Motor neuron (in vitro differentiated cells): ENCODE results near the gene PROM1. TPM values are rescaled to one million over a fixed set of nuclear protein-coding genes. Genes with fewer than 3 reads are reported as not detected.

ENCODE experiments used
- ATAC-seq, 8 experiments: fragments of 200-7000 bp; cut with Tn5 transposase; replicated peaks in 6 of 8; 2 replicates each; pipeline ENCODE4 v1.8.0; 2021; ENCODE audit warnings: mild to moderate bottlenecking in 8 of 8, moderate library complexity in 8 of 8
- H3K27ac ChIP-seq, 2 donors: fragments of 250-450 bp; sonication (Bioruptor Pico); 2 replicates each; pipeline ENCODE4 v1.9.0; 2021; ENCODE audit warnings: antibody characterized with exemption in 2 of 2, mild to moderate bottlenecking in 2 of 2, moderate library complexity in 1 of 2
- H3K4me1 ChIP-seq, 2 donors: fragments of 250-450 bp; sonication (Bioruptor Pico); replicated peaks in 1 of 2; 2 replicates each; pipeline ENCODE4 v1.6.1; 2021; ENCODE audit warnings: antibody characterized with exemption in 2 of 2, mild to moderate bottlenecking in 2 of 2, moderate library complexity in 1 of 2
- H3K4me3 ChIP-seq, 5 donors: fragments of 250-450 bp; sonication (Bioruptor Pico); 2 replicates each; pipeline ENCODE4 v1.9.0; 2021; ENCODE audit warnings: antibody characterized with exemption in 5 of 5, mild to moderate bottlenecking in 5 of 5, moderate library complexity in 4 of 5
- WGBS, 10 experiments: fragments of 450-650 bp; shearing (Covaris generic); methylation state at CpG; one replicate each; pipeline ENCODE4 v1.0.0; 2022; 5-methylcytosine and 5-hydroxymethylcytosine counted together
- in situ Hi-C, 9 experiments: fragments of 400-800 bp; cut with MboI; loops; one replicate each; pipeline ENCODE4 v1.15.0; 2021; ENCODE audit warnings: low sequenced_read_pairs in 9 of 9, low pct_unique_long_range_greater_than_20kb in 2 of 9; ENCODE audit not compliant: unreplicated experiment in 9 of 9
- total RNA-seq, 8 experiments: library from RNA; unstranded; fragments of 300-600 nt; gene quantifications; 2 replicates each; pipeline versions ENCODE4 v1.2.3 to v1.2.4, GENCODE V29; 2022

PROM1 gene
- total RNA-seq, 8 experiments from 2014 or later = 1.8 to 45.1 (median 10.1) TPM; not detected in 1

DNA sequence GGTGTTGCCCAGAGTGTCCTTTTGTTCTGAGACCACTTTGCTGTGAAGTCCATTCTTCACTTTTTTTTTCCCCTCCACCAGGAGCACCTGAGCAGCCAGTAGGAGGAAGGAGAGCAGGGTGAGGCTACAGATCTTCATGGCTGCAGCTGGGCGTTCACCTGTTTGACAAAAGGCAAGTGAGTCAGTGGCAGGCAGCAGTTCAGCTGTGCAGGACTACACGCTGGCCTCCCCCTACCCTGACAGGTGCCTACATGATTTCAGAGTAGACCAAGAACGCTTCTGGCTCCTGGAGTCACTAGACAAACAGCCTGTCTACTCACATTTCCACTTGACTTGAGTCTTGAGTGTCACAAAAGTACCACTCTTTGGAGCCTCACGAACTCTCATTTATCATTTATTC lies 147.3 kb downstream of the PROM1 start:
- in situ Hi-C loops = no loop called here
- WGBS, 10 experiments = 20 to 100% (median 73%) methylated on average over 1 to 4 of the region's 4 CpGs; no CpG with 5 or more reads in 3 of the 10 experiments
- H3K4me1 ChIP-seq = no peaks in the 10 kb centered on the region
- H3K4me3 ChIP-seq = no peak overlapping the region
- ATAC-seq = no peak
- H3K27ac ChIP-seq = no peak overlapping the region

DNA sequence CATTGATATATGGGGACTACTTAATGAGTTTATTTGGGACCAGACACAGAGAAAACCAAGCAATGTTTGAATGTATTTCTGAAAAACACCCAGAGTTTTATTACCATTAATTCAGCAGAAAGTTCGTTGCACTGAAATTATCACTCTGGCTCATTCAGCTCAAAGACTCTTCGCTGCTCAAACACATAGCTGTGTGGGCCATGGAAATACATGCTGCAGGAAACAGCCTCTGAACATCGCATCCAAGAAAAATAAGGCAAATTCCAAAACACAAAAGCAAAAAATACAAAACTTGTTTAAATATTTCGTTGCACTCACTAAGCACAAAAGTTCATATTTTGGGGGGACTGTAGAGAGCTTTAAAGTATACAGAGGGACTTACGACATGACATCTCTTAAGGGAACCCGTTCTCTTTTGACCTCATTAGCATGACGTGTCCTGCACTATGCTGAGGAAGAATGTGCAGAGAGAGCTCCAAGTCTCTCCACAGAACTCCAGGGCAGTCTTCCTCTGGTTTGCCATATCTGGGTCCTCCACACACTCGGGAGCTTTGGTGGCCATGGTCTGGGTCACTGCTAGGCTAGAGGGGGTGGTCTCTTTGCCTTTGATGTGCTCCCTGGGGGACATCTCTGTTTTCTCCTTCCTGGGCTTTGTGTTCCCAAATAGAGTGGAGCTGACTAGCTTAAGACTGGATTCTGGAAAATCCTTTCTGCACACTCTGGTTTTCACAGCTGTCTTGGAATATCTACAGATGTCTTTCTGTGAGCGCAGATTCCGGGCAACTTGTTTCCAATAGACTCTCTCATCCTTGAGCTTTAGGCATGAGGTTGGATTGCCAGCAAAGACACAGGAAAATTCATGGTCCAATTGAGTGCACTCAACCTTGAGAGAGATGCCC lies 148.1 kb downstream of the PROM1 start:
- 41 to 100% (median 78%) methylated on average over 3 to 10 of the region's 10 CpGs; no CpG with 5 or more reads in 2 of the 10 experiments for WGBS, 10 experiments

DNA sequence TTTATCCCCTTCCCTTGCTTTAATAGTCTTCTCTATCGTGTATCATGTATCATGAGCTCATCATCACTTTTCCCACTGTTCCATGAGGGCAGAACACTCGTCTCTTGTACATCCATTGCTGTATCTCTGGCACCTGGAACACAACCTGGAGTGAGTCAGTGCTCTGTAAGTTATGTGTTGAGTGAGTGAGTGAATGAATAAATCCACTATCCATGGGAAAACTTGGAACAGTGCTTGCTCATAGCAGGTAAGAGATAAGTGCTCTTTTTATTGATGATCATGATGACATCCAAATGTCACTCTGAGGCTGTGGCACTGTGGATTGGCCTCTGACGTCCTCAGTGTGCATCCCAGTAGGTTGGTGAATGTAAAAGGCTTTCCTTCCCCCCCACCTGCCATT lies 149.6 kb downstream of the PROM1 start:
- no peak for ATAC-seq

More for the DNA sequence above, 148.1 kb downstream of the PROM1 start:
- no peak overlapping the region for H3K27ac ChIP-seq
- no peak for ATAC-seq
- H3K4me1 ChIP-seq = no peaks in the 10 kb centered on the region
- H3K4me3 ChIP-seq = no peak overlapping the region
- in situ Hi-C loops = no loop called here

DNA sequence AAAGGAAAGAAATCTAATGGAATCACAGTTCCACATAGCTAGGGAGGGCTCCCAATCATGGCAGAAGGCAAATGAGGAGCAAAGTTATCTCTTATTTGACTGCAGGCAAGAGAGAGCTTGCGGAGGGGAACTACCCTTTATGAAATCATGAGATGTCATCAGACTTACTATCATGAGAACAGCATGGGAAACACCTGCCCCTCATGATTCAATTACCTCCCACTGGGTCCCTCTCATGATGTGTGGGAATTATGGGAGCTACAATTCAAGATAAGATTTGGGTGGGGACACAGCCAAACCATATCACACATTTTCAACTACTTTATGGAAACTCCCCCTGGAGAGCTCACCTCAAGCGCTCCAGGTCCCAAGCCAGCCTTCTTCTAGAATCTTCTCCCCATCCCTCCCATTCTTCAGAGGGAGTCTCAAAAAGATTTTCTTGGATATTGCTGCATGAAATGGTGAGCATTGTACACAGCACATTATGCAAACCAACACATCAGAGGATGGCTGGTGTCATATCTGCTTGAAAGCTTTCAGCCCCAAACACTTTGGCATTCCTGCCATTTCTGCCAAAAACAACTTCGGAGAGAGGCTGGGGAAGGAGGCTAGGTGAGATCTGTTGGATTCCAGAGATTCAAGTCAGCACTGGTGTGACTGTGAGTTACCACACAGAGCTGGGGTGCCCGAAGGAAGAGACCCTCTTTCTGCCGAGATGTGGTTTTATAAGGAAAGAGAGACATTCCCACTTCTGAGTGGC lies 152.2 kb downstream of the PROM1 start:
- 60 to 100% (median 90%) methylated on average over 1 to 3 of the region's 5 CpGs; no CpG with 5 or more reads in 5 of the 10 experiments for WGBS, 10 experiments
- ATAC-seq = no peak
- in situ Hi-C loops = no loop called here

More for the DNA sequence above, 149.6 kb downstream of the PROM1 start:
- H3K27ac ChIP-seq = no peak overlapping the region
- in situ Hi-C loops = no loop called here
- 0 to 57% (median 32%) methylated on average over 1 to 3 of the region's 3 CpGs; no CpG with 5 or more reads in 2 of the 10 experiments for whole genome bisulfite sequencing, 10 experiments
- H3K4me3 ChIP-seq = no peak overlapping the region
- no peaks in the 10 kb centered on the region for H3K4me1 ChIP-seq

DNA sequence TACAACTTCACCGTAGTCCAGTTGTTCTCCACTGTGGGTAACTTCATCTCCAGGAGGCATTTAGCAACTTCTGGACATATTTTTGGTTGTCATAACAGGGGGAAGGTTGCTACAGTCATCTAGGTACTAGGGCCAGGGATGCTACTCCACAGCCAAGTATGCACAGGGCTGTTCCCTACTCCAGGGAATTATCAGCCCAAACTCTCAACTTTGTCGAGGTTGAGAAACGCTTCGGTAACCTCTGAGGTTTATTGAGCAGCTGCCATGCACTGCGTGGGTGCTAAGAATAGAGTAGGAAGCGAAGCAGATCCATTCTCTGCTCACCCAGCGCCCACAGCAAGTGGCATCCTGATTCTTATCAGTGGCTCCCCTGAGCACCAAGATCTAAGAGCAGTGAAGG lies 153.5 kb downstream of the PROM1 start:
- WGBS, 10 experiments = 0 to 92% (median 80%) methylated on average over 1 to 7 of the region's 7 CpGs; no CpG with 5 or more reads in 2 of the 10 experiments
- Histone ChIP-seq H3K27ac (no peak overlapping the region), H3K4me3 (no peak overlapping the region), H3K4me1 (no peaks in the 10 kb centered on the region)
- in situ Hi-C loops = no loop called here
- ATAC-seq = no peak

More for the DNA sequence above, 152.2 kb downstream of the PROM1 start:
- H3K4me1 ChIP-seq = no peaks in the 10 kb centered on the region
- H3K4me3 ChIP-seq = no peak overlapping the region
- H3K27ac ChIP-seq = no peak overlapping the region

DNA sequence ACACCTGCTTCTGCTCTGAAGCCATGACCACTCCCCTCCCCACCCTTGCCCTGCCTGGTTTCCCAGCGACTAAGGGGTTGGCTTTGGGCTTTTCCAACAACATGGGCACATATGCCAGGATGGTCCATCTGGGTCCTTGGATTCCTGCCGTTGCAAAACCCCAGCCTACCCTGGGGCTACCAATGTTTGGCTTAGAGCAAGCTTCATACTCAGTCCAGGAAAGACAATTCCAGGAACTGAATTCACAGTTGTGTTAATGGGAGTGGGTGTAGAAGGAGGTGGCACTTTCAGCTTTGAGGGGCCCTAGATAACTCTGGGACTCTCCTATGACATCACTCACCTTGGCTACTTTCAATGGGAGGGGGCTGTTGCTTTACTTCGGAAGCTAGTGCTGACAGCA lies 154.3 kb downstream of the PROM1 start:
- Histone ChIP-seq H3K4me1 (no peaks in the 10 kb centered on the region), H3K27ac (no peak overlapping the region), H3K4me3 (no peak overlapping the region)
- peak in 1 of 8 experiments; percentile 60 for ATAC-seq
- 40 to 86% (median 55%) methylated on average over 1 to 2 of the region's 3 CpGs; no CpG with 5 or more reads in 3 of the 10 experiments for WGBS, 10 experiments
- in situ Hi-C loops = no loop called here

DNA sequence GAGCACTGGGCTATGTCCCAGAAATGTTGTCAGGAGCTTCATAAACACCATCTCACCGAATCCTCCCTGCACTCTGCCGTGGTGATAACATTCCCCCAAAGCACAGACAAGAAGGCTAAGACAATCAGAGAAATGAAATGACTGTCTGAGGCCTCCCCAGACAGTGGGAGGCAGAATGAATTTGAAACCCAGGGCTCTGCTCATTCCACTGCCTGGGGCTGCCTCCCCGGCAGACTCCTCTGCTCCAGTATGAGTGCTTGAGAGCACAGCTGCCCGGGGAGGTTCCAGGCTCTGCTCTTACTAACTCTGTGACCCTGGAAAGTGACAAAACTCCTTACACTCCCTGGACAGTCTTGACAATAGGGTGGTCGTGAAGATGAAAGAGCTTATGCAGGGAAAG lies 154.9 kb downstream of the PROM1 start:
- WGBS, 10 experiments = 14 to 82% (median 78%) methylated on average over 1 to 4 of the region's 5 CpGs; no CpG with 5 or more reads in 2 of the 10 experiments
- in situ Hi-C loops = no loop called here

DNA sequence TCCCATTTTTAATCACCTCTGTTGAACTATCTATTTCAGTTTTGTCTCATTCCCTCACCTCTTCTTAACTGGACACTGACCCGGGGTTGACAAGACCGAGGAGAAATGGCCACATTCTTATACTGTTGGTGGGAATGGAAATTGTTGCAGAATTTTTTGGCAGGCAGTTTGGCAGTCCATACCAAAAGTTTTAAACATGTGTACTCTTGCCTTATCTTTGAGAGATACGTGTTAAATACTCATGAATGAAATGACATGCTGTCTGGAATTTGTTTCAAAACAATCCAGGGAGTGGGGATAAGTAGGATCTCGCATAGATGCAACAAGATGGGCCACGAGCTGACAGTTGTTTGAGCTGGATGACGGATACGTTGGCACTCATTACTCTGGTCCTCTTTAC lies 157.3 kb downstream of the PROM1 start:
- Histone ChIP-seq H3K27ac (no peak overlapping the region), H3K4me1 (no peaks in the 10 kb centered on the region), H3K4me3 (no peak overlapping the region)
- in situ Hi-C loops = no loop called here
- WGBS, 10 experiments = 41 to 94% (median 82%) methylated on average over 2 to 7 of the region's 7 CpGs; no CpG with 5 or more reads in 2 of the 10 experiments
- no peak for ATAC-seq

More for the DNA sequence above, 154.9 kb downstream of the PROM1 start:
- no peak overlapping the region for H3K4me3 ChIP-seq
- no peak for ATAC-seq
- no peak overlapping the region for H3K27ac ChIP-seq
- no peaks in the 10 kb centered on the region for H3K4me1 ChIP-seq

DNA sequence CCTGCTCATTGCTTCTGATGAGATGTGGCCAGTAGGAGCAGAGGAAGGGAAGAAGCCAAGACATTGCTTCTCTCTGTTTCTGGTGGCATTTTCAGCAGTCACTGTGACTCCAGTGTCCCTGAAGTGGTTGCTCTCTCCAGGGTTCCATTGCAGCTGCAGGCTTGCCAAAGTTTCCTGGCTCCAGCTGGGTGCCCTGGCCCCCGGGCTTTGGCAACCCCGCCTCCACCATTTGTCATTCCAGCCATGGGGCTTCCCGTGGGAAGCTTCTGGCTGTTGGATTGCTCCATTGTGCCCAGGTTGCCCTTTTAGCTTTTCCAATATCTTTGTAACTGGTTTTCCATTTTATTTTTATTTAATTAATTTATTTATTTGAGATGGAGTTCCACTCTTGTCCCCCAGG lies 158.0 kb downstream of the PROM1 start:
- no peak overlapping the region for H3K4me3 ChIP-seq
- no peaks in the 10 kb centered on the region for H3K4me1 ChIP-seq
- 45 to 90% (median 74%) methylated on average over 2 to 3 of the region's 3 CpGs; no CpG with 5 or more reads in 6 of the 10 experiments for WGBS, 10 experiments
- ATAC-seq = no peak
- no peak overlapping the region for H3K27ac ChIP-seq
- in situ Hi-C loops = no loop called here

DNA sequence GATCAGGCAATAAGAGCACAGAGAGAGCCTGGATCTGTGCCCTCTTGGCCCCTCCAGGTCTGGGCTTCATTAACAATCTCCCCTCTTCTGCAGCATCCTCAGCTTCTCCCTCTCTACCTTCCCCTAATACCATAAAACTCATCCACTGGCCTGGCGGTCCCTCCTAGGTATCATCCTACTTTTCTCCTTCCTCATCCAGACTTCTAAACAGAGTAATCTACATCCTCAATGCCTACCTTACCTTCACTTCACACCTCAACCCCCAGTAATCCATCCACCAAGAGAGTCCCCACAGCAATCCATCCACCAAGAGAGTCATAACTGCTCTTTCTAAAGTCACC lies 162.3 kb downstream of the PROM1 start:
- in situ Hi-C loops = no loop called here
- 80 to 100% (median 100%) methylated on average over 1 of the region's 1 CpG; no CpG with 5 or more reads in 5 of the 10 experiments for WGBS, 10 experiments
- no peak overlapping the region for H3K4me3 ChIP-seq
- no peak overlapping the region for H3K27ac ChIP-seq
- H3K4me1 ChIP-seq = no peaks in the 10 kb centered on the region
- ATAC-seq = no peak

DNA sequence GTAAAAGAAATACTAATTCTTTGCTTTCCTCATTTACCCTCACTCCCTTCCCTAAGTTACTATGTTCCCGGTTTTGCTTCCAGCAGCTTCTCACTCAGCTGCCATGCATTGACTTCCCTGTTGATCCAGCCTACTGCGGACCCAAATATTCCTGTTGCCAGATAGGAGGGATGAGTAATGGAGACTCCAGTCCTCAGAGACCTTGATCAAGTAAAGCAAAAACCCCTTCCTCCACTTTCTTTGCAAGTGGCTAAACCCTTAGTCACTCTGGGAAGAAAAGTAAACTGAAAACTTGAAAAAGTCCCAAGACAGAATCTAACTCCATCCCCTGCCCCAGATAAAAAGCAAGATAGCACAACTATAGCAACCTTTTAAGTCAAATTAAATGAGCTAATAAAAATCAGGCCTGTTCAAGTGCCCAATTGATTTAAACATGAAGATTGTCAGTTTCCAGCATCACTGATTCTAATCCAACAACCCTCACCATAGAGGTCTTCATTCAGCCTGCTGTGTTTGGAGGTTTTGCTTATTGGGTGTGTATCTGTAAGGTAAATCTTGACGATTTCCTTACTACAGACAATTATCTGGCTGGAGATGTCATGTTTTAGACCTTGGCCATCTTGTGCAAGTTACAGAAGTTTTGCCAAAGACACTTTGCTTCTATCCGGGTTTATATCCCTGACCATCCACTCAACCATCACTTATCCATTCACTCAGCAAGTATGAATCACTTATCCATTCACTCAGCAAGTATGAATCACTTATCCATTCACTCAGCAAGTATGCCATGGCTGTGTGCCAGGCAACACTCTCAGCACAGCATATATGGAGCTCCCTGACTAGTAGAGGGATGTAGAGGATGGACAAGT lies 162.9 kb downstream of the PROM1 start:
- Histone ChIP-seq H3K27ac (no peak overlapping the region), H3K4me1 (no peaks in the 10 kb centered on the region), H3K4me3 (no peak overlapping the region)
- peak in 6 of 8 experiments; percentile 54 to 100 (median 93) for ATAC-seq
- WGBS, 10 experiments = 16 to 100% (median 58%) methylated on average over 2 to 4 of the region's 4 CpGs
- in situ Hi-C loops = no loop called here

DNA sequence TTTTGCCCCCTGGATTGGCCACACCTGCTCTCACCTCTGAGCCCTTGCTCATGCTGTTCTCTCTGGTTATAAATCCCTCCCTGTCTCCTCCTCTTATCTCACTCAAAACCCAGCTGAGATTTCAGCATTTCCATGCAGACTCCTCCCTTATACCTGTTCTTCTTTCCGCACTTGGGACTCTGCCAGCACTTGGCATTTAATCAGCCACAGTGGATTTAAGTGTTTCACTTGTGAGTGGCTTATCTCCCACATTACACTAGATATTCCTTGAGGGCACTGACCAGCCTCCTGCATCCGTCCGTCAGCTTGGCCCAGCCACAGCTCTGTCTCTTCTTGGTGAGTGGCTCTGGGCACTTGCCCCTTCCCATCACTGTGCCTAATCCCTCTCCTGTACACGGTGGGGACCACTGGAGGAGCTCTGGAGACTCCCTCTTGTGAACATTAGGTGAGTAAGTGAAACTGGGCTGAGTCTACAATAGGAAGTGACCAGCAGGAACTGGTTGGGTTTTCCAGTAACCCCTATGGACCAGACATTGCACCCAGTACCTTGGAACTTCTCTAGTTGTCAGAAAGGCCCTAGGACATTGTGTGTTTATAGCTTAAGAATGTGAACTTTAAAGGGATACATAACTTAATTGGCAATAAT lies 165.2 kb downstream of the PROM1 start:
- no peak for ATAC-seq
- 21 to 100% (median 94%) methylated on average over 1 to 4 of the region's 4 CpGs; no CpG with 5 or more reads in 4 of the 10 experiments for WGBS, 10 experiments
- Histone ChIP-seq H3K27ac (no peak overlapping the region), H3K4me3 (no peak overlapping the region), H3K4me1 (no peaks in the 10 kb centered on the region)
- in situ Hi-C loops = no loop called here
